ENCODE results near the gene OR8B12.

DNA sequence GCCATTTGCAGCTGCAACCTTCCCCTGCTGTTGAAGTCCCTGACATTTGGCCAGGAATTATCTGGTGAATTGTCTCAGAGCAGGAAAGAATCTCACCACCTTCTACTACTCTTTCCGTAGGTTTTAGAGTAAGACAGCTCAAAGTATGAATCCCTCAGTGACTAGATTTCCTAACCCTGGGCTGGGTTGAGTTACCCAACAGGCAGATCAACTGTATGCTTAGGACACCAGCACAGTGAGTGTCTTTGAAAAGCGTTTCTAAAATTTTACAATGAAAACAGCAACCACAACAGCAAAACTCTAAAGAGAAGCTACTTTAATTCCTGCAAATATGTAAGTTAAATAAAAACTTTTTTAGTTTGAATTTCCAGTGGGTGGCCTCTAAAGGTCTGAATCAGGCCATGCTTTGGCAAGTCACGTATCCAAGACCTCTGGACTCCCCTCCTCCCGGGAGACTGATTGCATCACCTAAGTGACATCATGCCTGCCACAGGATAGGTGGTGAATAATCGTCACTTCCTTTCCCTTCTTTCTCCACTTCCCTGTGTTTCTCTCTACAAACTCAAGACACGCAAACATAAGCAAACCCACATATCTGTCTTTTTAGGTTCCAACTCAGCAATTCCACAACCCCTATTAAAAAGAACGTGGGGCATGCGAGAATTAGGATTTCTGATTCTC lies 7.8 kb downstream of the OR8B12 start:
- no peak for TF ChIP-seq EZH2phosphoT487 (IDR thresholded peaks at IDR 0.05; ENCODE audit: borderline replicate concordance, low read length)
- TF ChIP-seq, protein P1, sequence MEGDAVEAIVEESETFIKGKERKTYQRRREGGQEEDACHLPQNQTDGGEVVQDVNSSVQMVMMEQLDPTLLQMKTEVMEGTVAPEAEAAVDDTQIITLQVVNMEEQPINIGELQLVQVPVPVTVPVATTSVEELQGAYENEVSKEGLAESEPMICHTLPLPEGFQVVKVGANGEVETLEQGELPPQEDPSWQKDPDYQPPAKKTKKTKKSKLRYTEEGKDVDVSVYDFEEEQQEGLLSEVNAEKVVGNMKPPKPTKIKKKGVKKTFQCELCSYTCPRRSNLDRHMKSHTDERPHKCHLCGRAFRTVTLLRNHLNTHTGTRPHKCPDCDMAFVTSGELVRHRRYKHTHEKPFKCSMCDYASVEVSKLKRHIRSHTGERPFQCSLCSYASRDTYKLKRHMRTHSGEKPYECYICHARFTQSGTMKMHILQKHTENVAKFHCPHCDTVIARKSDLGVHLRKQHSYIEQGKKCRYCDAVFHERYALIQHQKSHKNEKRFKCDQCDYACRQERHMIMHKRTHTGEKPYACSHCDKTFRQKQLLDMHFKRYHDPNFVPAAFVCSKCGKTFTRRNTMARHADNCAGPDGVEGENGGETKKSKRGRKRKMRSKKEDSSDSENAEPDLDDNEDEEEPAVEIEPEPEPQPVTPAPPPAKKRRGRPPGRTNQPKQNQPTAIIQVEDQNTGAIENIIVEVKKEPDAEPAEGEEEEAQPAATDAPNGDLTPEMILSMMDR (conservative IDR thresholded peaks at IDR 0.05; ENCODE audit: low read depth, low read length) = no peak
- TF ChIP-seq EZH2 (IDR thresholded peaks at IDR 0.05; ENCODE audit: low read length, unreplicated experiment) = no peak

Measured in PC-3 (cell line).